Measurements from ENCODE around the gene MRAP2.

DNA sequence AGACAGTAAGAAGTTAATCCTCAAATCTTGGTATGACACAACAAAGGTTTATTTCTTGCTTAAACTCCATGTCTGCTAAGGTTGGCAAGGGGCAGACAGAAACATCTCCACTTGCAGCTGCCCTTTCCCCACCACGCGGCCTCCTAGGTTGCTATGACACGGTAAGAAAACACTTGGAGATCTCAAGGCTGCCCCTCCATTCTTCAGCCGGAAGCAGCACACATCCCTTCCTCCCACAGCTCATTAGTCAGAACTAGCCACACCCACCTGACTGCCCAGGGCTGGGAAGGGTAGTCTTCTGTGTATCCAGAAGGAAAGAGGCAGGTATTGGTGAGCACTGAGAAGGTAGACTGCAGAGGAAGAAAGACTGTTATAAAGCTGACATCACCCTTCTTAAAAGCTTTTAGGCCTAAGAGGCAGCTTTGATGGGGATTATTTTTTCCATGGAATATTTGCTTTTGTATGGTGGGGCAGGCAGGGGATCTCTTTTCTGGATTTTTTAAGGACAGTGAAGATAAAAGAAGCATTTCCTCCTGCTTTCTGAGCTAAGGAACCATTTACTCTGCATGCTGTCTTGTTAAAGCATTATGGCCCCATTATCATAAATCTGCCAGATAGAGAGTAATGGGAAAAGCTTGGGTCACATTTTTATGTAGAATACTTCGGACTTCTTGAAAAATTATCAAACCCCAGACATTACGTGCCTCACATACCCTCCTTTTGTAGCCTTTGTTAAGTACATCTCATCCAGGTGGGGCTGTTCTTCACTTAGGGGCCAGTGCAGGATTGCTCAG is 41.6 kb downstream of the MRAP2 start:
- TF ChIP-seq, protein P1, sequence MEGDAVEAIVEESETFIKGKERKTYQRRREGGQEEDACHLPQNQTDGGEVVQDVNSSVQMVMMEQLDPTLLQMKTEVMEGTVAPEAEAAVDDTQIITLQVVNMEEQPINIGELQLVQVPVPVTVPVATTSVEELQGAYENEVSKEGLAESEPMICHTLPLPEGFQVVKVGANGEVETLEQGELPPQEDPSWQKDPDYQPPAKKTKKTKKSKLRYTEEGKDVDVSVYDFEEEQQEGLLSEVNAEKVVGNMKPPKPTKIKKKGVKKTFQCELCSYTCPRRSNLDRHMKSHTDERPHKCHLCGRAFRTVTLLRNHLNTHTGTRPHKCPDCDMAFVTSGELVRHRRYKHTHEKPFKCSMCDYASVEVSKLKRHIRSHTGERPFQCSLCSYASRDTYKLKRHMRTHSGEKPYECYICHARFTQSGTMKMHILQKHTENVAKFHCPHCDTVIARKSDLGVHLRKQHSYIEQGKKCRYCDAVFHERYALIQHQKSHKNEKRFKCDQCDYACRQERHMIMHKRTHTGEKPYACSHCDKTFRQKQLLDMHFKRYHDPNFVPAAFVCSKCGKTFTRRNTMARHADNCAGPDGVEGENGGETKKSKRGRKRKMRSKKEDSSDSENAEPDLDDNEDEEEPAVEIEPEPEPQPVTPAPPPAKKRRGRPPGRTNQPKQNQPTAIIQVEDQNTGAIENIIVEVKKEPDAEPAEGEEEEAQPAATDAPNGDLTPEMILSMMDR (IDR thresholded peaks at IDR 0.05): no peak
- no peak for TF ChIP-seq ZFX (IDR thresholded peaks at IDR 0.05; ENCODE audit: borderline replicate concordance)

Data from 22Rv1 (cell line).